ENCODE results near the gene TMEM215. TPM values are rescaled to one million over a fixed set of nuclear protein-coding genes. Genes with fewer than 3 reads are reported as not detected.

TMEM215 gene
- total and polyA plus RNA-seq, 8 donors: not detected

GRCh38 chr9:32820322-32820721 is 37.0 kb downstream of the TMEM215 start:
- 53 to 75% (median 67%) methylated on average over 4 of the region's 4 CpGs for WGBS, 5 donors
- peaks cover 0 to 11% (median 0%) of the 10 kb centered on the region in 3 donors for H3K27me3 ChIP-seq
- no peak for DNase-seq
- no peak overlapping the region for H3K4me3 ChIP-seq
- no peak overlapping the region for H3K27ac ChIP-seq
- TF ChIP-seq POLR2AphosphoS5 (IDR thresholded peaks at IDR 0.05): no peak
- TF ChIP-seq CTCF (IDR thresholded peaks at IDR 0.05): no peak
- TF ChIP-seq POLR2A (IDR thresholded peaks at IDR 0.05): no peak
- TF ChIP-seq EP300 (IDR thresholded peaks at IDR 0.05): no peak
- no peaks in the 10 kb centered on the region for H3K4me1 ChIP-seq
- no peaks in the 10 kb centered on the region for H3K9me3 ChIP-seq
- H3K36me3 ChIP-seq: no peaks in the 10 kb centered on the region
- intact Hi-C loops (cut with DNase I; ENCODE audit: low total_unique reads): no loop called here

- H3K9me3 ChIP-seq: no peaks in the 10 kb centered on the region
- peaks cover 0 to 3% (median 0%) of the 10 kb centered on the region in 3 donors for H3K27me3 ChIP-seq
- WGBS, 5 donors: 77 to 87% (median 82%) methylated on average over 3 of the region's 3 CpGs
- no peaks in the 10 kb centered on the region for H3K36me3 ChIP-seq
- H3K4me3 ChIP-seq: no peak overlapping the region
- no peak for TF ChIP-seq POLR2A (IDR thresholded peaks at IDR 0.05)
- TF ChIP-seq CTCF (IDR thresholded peaks at IDR 0.05): no peak
- no peak for TF ChIP-seq EP300 (IDR thresholded peaks at IDR 0.05)
- no peak for TF ChIP-seq POLR2AphosphoS5 (IDR thresholded peaks at IDR 0.05)
- H3K4me1 ChIP-seq: no peaks in the 10 kb centered on the region
- intact Hi-C loops (cut with DNase I; ENCODE audit: low total_unique reads): no loop called here
- DNase-seq: no peak
- no peak overlapping the region for H3K27ac ChIP-seq
Measured at GRCh38 chr9:32823101-32823500, 39.8 kb downstream of the TMEM215 start.

- Histone ChIP-seq H3K4me3 (no peak overlapping the region), H3K27me3 (peaks cover 0 to 3% (median 0%) of the 10 kb centered on the region in 3 donors), H3K36me3 (no peaks in the 10 kb centered on the region), H3K4me1 (no peaks in the 10 kb centered on the region), H3K9me3 (no peaks in the 10 kb centered on the region), H3K27ac (no peak overlapping the region)
- DNase-seq: no peak
- TF ChIP-seq CTCF (IDR thresholded peaks at IDR 0.05): no peak
- no peak for TF ChIP-seq EP300 (IDR thresholded peaks at IDR 0.05)
- TF ChIP-seq POLR2A (IDR thresholded peaks at IDR 0.05): no peak
- TF ChIP-seq POLR2AphosphoS5 (IDR thresholded peaks at IDR 0.05): no peak
- intact Hi-C loops (cut with DNase I; ENCODE audit: low total_unique reads): no loop called here
Measured at GRCh38 chr9:32823551-32823950, 40.2 kb downstream of the TMEM215 start.

GRCh38 chr9:32825203-32825602 is 41.9 kb downstream of the TMEM215 start:
- Histone ChIP-seq H3K4me1 (no peaks in the 10 kb centered on the region), H3K36me3 (no peaks in the 10 kb centered on the region), H3K9me3 (no peaks in the 10 kb centered on the region), H3K4me3 (no peak overlapping the region), H3K27ac (no peak overlapping the region), H3K27me3 (peaks cover 0 to 3% (median 0%) of the 10 kb centered on the region in 3 donors)
- no peak for TF ChIP-seq CTCF (IDR thresholded peaks at IDR 0.05)
- no peak for TF ChIP-seq POLR2AphosphoS5 (IDR thresholded peaks at IDR 0.05)
- no peak for TF ChIP-seq EP300 (IDR thresholded peaks at IDR 0.05)
- TF ChIP-seq POLR2A (IDR thresholded peaks at IDR 0.05): no peak
- 51 to 79% (median 77%) methylated on average over 2 of the region's 2 CpGs for WGBS, 5 donors
- intact Hi-C loops (cut with DNase I; ENCODE audit: low total_unique reads): no loop called here
- no peak for DNase-seq
